HepG2 (cell line): ENCODE results near the gene AHNAK. TPM values are rescaled to one million over a fixed set of nuclear protein-coding genes. Genes with fewer than 3 reads are reported as not detected.

Experiments used
- ARID5B ChIP-seq: IDR thresholded peaks from 2 replicates; pipeline ENCODE4 v1.4.0; 2020; ENCODE audit warnings: mild to moderate bottlenecking, missing genetic modification reagents
- BCL3 ChIP-seq: sonication (generic); formaldehyde crosslinking; IDR thresholded peaks from 2 replicates; pipeline ENCODE4 v1.5.1; 2020; ENCODE audit warnings: mild to moderate bottlenecking, missing genetic modification reagents, moderate library complexity
- EED ChIP-seq: sonication (generic); formaldehyde crosslinking; IDR thresholded peaks from 2 replicates; pipeline ENCODE4 v1.5.0; 2020; ENCODE audit warnings: mild to moderate bottlenecking, missing genetic modification reagents
- ELK4 ChIP-seq: sonication (generic); formaldehyde crosslinking; IDR thresholded peaks from 2 replicates; pipeline ENCODE4 v1.9.0; 2021; ENCODE audit warnings: missing genetic modification reagents, borderline replicate concordance
- HDAC1 ChIP-seq: sonication (generic); formaldehyde crosslinking; IDR thresholded peaks from 2 replicates; pipeline ENCODE4 v1.5.1; 2020; ENCODE audit warnings: mild to moderate bottlenecking, missing genetic modification reagents
- HES4 ChIP-seq: sonication (generic); formaldehyde crosslinking; IDR thresholded peaks from 2 replicates; pipeline ENCODE4 v1.9.0; 2021; ENCODE audit warnings: mild to moderate bottlenecking, missing genetic modification reagents, borderline replicate concordance
- LRRFIP1 ChIP-seq: sonication (generic); formaldehyde crosslinking; conservative IDR thresholded peaks from 2 replicates; pipeline ENCODE4 v1.4.0; 2020; ENCODE audit warnings: missing genetic modification reagents
- MTF2 ChIP-seq: sonication (generic); formaldehyde crosslinking; IDR thresholded peaks from 2 replicates; pipeline ENCODE4 v1.5.0; 2020; ENCODE audit warnings: missing genetic modification reagents, borderline replicate concordance
- NR0B2 ChIP-seq: sonication (generic); formaldehyde crosslinking; IDR thresholded peaks from 2 replicates; pipeline ENCODE4 v1.4.0; 2020; ENCODE audit warnings: mild to moderate bottlenecking, missing genetic modification reagents
- ZFP36 ChIP-seq: fragments of 150-350 bp; IDR thresholded peaks from 2 replicates; pipeline ENCODE4 v1.6.1; 2018; ENCODE audit warnings: borderline replicate concordance, low read length, low read depth; ENCODE audit not compliant: partially characterized antibody
- ZFP36L2 ChIP-seq: sonication (generic); formaldehyde crosslinking; IDR thresholded peaks from 2 replicates; pipeline ENCODE4 v1.4.0; 2020; ENCODE audit warnings: missing genetic modification reagents
- ZFP90 ChIP-seq: sonication (generic); formaldehyde crosslinking; IDR thresholded peaks from 2 replicates; pipeline ENCODE4 v1.8.0; 2022; ENCODE audit warnings: missing genetic modification reagents, mild to moderate bottlenecking, inconsistent platforms, borderline replicate concordance
- ZNF33B ChIP-seq: sonication (generic); formaldehyde crosslinking; IDR thresholded peaks from 2 replicates; pipeline ENCODE4 v1.5.1; 2020; ENCODE audit warnings: mild to moderate bottlenecking, missing genetic modification reagents
- ZNF563 ChIP-seq: sonication (generic); formaldehyde crosslinking; IDR thresholded peaks from 2 replicates; pipeline ENCODE4 v1.8.0; 2022; ENCODE audit warnings: mild to moderate bottlenecking, moderate library complexity, missing genetic modification reagents
- ZNF576 ChIP-seq: sonication (generic); formaldehyde crosslinking; IDR thresholded peaks from 2 replicates; pipeline ENCODE4 v1.4.0; 2020; ENCODE audit warnings: mild to moderate bottlenecking, missing genetic modification reagents
- ZNF605 ChIP-seq: sonication (generic); formaldehyde crosslinking; IDR thresholded peaks from 2 replicates; pipeline ENCODE4 v1.8.0; 2022; ENCODE audit warnings: mild to moderate bottlenecking, missing genetic modification reagents
- ZNF614 ChIP-seq: IDR thresholded peaks from 2 replicates; pipeline ENCODE4 v1.6.1; 2018; ENCODE audit warnings: missing biosample characterization, missing genetic modification reagents, inconsistent platforms, borderline replicate concordance
- ZNF720 ChIP-seq: sonication (generic); formaldehyde crosslinking; IDR thresholded peaks from 2 replicates; pipeline ENCODE4 v1.4.0; 2020; ENCODE audit warnings: missing genetic modification reagents
- ZSCAN25 ChIP-seq: sonication (generic); formaldehyde crosslinking; IDR thresholded peaks from 2 replicates; pipeline ENCODE4 v1.8.0; 2022; ENCODE audit warnings: mild to moderate bottlenecking, missing genetic modification reagents
- polyA plus RNA-seq, 8 experiments: library from polyadenylated mRNA; depleted of rRNA in 3 of 8; stranded (reverse) in 7 of 8; unstranded in 1 of 8; fragments of >200 nt; fragmentation: Illumina TruSeq in 4 of 8; extraction: Trizol in 4 of 8; gene quantifications; 2 replicates each; pipeline versions ENCODE4 v1.2.1 to v1.2.3, GENCODE V29; 2011 to 2016; ENCODE audit warnings: low read depth in 4 of 8, missing spikeins in 1 of 8, mixed read lengths in 1 of 8; ENCODE audit not compliant: insufficient read depth in 1 of 8
- total RNA-seq, 5 experiments: library from RNA; depleted of rRNA; stranded (reverse); fragments of >200 nt; fragmentation: Illumina TruSeq; extraction: Trizol; gene quantifications; 2 replicates each; pipeline ENCODE4 v1.2.3, GENCODE V29; 2016; ENCODE audit warnings: low read depth in 1 of 5

AHNAK gene
- total and polyA plus RNA-seq, 2 of the 13 experiments (the other 11 are each of a cell fraction or from before 2014, with no cell fraction given) = 23.4 to 25.0 TPM

GRCh38 chr11:62574363-62575071, 27.9 kb upstream of the AHNAK start (continued):
- TF ChIP-seq HES4 (CRISPR knock-in tag) (0 out of 2 replicates have a peak, but pooled peaks have one; percentile 22), ZNF720 (CRISPR knock-in tag) (no peak), NR0B2 (CRISPR knock-in tag) (no peak; the same call in 1 of the 2 replicates), ZFP90 (CRISPR knock-in tag) (no peak), ELK4 (0 out of 2 replicates have a peak, but pooled peaks have one; percentile 32), MTF2 (no peak), ZNF33B (CRISPR knock-in tag) (no peak), ARID5B (CRISPR knock-in tag) (no peak), LRRFIP1 (CRISPR knock-in tag) (no peak), ZNF605 (peak; percentile 11; the same call in 1 of the 2 replicates), HDAC1 (CRISPR knock-in tag) (no peak), ZNF576 (CRISPR knock-in tag) (no peak), BCL3 (CRISPR knock-in tag) (peak; percentile 33; the same call in 1 of the 2 replicates), EED (CRISPR knock-in tag) (0 out of 2 replicates have a peak, but pooled peaks have one; percentile 36), ZNF563 (peak; percentile 60; the same call in 1 of the 2 replicates), ZNF614 (no peak), ZSCAN25 (CRISPR knock-in tag) (no peak), ZFP36 (no peak), ZFP36L2 (no peak)
